GM03348 (cell line): ENCODE measurements around the gene KLLN.
"Not testable (repeated sequence)": the region's sequence is repeated elsewhere in the genome, so short reads cannot be mapped to it uniquely, and the experiment has no call there.

Source experiments
- DNase-seq: peaks from one replicate; pipeline ENCODE4 v3.0.0; 2012; ENCODE audit warnings: low spot score

The KLLN gene

DNA sequence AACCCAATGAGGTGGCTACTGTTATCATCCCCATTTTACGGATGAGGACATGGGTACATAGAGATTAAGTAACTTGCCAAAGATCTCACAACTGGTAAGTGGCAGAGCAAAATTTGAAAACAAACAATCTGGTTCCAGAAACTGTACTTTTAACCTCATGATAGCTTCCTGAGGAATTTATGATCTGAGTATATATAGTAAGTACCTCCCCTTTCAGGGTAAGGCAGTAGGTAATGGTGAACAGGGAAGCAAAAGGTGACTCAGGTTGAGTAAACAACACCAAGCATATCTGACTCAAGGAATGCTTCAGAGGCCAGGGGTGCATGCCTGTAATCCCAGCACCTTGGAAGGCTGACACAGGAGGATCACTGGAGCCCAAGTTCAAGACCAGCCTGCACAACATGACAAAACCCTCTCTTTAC lies 21.1 kb downstream of the KLLN start:
- DNase-seq: no peak

DNA sequence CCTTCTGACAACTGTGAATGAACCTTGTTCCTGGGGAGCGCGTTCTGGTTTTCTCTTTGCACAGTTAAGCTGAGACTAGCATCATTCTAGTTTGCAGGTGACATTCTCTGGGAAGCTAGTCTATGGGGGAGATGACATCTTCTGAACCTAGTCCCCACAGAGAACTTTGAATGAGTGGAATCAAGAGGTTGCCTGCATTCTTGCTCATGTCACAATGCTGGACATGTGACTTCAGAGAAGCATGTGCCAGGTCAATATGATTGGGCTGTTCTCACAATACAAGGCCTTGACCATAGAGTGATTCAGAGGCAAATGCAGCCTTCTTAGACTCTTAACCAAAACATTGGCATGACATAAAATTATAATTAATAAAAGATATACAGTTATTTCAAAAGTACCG lies 22.1 kb downstream of the KLLN start:
- DNase-seq: no peak

DNA sequence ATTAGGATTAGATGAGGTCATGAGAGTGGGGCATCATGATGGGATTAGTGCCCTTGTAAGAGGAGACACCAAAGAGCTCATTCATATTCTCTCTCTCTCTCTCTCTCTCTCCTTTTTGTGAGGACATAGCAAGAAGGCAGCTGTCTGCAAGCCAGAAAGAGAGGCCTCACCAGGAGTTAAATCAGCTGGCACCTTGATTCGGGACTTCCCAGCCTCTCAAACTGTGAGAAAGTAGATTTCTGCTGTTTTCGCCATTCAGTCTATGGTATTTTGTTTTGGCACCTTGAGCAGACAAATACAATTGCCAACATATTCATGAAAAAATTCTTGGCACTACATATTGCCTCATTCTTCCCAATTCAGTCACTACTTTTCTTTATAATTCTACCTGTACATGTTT lies 24.7 kb downstream of the KLLN start:
- DNase-seq: no peak

DNA sequence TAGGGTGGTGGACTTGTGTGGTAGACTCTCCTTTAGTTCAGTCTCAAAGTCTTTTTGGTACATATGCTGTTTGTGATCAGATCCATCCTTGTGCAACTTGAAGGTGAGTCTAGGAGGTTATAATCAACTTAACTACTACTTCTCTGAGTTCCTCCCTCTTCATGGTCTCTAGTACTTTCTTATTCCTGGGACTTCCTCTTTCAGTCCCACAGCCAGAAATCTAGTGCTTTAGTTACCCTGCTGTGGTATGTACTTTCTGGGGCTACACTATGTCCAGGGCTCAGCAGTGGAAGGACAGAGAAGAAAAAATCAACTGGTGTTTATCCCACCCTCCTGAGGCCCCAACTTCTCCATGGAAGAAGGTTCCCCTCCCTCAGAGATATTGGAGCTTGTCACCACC lies 25.9 kb downstream of the KLLN start:
- DNase-seq: no peak

DNA sequence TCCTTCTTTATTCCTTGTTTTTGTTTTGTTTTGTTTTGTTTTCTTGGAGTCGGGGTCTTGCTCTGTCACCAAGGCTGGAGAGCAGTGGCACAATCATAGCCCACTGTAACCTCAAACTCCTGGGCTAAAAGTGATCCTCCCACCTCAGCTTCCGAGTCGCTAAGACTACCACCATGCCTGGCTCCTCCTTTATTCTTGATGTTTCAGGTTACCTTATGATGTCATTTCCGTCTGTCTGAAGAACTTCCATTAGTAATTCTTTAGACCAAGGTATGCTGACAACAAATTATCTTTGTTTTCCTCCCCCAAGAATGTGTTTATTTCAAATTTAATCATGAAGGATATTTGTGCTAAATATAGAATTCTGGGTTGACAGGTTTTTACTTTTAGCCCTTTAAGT lies 27.2 kb downstream of the KLLN start:
- DNase-seq: no peak

DNA sequence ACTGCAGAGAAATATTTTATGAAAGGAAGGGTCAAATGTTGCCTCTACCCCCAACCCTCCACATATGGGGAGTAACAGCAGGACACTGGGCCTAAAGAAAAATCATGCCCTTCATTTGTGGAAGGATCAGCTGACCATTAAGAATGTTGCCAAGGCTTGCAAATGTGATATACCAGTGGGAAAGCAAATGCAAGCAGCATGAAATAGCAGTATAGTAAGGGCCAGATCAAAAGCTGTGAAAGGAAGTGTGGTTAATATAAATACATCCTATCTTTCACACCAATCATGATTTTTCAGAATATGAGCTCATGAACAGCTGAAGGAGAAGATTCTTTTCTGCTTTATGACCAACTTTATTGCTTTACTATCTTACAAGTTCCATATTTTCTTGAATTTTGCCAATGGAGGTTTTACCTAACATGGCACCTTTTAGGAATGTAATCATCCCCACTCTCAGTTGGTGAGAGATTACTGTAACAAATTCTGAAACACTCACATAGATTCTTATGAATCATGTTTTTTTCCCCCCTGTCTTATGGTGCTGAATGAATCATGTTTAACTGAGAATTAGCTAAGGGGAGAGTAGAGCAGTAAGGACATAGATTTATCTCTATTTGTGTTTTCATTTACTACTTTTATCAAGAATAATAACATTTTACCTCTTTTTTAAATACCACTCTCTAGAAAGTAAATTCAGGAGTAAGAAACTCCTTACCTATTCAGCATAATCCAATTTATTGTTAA lies 33.2 kb downstream of the KLLN start:
- DNase-seq: no peak

DNA sequence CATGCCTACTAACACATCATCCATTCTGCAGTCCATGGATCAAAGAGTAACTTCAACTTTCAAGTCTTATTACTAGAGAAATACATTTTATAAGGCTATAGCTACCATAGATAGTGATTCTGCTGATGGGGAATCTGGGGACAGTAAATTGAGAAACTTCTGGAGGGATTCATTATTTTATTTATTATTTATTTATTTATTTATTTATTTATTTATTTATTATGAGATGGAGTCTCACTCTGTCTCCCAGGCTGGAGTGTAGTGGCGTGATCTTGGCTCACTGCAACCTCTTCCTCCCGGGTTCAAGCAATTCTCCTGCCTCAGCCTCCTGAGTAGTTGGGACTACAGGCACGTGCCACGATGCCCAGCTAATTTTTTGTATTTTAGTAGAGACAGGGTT lies 34.3 kb downstream of the KLLN start:
- not testable (repeated sequence) for DNase-seq

DNA sequence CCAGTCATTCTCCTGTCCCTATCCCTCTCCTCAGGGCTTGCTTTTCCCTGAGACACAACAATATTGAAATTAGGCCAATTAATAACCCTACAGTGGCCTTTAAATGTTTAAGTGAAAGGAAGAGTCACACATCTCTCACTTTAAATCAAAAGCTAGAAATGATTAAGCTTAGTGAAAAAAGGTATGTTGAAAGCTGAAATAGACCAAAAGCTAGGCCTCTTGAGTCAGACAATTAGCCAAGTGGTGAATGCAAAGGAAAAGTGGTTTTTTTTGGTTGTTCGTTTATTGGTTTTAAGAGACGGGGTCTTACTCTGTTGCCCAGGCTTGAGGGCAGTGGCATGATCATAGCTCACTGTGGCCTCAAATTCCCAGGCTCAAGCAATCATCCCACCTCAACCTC lies 35.7 kb downstream of the KLLN start:
- DNase-seq: no peak

DNA sequence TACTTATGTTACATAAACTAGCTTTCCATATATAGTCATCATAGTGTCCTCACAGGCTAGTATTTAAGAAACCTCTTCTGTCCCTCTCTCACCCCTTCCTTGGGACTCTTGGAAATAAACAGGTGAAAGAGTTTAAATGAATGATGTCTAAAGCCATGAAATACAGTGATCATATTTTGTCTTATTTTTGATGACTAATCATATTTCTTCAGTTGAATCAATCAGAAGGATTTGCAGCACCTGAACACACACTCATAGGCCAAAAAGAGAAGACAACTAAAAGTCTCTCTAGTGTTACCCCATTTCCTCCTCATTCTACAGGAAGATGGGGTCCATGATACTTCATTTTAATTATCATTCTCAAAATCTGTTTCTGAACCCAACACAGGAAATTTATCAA lies 36.7 kb downstream of the KLLN start:
- DNase-seq: no peak

DNA sequence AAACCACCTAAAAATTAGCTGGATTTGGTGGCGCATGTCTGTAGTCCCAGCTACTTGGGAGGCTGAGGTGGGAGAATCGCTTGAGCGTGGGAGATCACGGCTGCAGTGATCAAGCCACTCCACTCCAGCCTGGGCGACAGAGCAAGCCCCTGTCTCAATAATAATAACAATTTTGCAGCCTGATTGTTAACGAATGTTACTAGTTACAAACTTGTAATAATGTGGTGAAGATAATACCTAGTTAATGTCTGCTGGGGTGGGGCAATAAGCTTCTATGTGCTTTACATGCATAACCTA lies 44.1 kb downstream of the KLLN start:
- no peak for DNase-seq

DNA sequence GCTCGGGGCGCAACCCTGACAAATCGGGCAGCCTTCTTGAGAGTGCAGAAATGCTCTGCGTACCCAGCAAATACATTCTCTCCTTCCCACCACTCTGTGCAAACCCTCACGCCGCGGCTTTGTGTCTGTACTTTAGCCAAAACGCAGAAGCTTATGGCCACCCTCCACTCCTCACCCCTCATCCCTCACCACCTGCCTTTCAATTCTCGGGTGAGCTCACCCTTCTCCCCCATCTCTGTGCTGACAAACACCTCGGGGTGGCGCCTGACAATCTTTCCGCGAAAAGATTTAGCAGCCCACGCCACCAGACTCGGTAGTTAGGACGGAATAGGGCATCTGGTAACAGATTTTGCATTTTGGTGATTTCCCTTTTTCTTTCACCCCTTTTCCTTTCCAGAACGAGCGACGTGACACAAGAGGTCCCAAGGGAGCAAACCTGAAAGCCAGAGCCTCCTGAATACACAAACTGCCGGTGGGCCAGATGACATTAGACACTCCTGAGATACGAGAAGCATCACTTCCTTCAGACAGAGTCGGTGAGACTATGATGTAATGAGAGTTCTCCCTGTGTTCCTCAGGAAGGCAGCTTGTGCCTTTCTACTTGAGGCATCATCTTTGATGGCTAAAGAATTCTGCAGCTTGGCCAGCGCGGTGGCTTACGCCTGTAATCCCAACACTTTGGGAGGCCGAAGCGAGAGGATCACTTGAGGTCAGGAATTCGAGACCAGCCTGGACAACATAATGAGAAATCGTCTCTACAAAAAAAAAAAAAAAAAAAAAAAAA lies 44.6 kb downstream of the KLLN start:
- peak; percentile 54 for DNase-seq

DNA sequence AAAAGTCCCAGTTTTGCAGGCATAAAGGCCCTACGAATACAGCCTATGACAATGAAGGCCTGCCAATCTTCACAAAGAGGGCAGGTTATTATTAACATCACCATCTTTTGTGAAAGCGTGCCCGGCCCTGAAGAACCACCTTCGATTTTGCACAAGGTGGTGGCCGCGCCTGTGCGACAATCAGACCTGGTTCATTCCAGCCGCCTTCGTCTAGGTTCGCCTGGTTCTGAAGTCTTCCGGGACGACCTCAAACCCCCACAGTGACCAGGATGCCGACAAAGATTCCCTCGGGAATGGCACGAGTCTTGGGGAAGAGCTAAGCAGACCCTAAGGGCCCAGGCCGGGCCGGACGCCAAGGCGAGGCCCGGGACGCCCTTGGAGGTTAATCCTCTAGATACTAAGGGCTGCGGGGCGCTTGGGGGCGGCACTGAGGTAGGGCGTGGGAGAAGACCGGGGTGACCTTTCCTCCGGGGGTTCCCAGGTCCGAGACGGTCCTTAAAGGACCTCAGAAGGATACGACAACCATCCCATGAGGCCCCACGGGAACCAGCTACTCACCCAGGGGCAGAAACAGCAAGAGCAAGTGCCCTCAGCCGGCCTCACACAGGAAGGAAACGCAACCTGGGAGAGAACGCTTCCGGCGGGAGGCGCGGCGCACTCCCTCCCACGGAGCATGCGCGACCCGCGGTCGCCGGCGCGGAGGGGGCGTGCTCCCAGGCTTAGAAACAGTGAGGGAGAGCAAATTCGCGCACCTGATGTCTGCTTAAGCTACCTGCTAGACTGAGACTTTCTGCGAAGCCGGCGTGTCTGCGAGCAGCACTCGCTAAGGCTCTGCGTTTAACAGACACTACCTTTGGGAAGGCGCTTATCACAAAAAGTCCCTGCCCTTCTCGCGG lies 45.5 kb downstream of the KLLN start, which contains the start of gene ATAD1:
Gene ATAD1 (minus strand): TSS at position 618 of the 896 bp plus-strand sequence. CDS start 3,627 bp downstream, outside the sequence.
- DNase-seq: peak; percentile 97

DNA sequence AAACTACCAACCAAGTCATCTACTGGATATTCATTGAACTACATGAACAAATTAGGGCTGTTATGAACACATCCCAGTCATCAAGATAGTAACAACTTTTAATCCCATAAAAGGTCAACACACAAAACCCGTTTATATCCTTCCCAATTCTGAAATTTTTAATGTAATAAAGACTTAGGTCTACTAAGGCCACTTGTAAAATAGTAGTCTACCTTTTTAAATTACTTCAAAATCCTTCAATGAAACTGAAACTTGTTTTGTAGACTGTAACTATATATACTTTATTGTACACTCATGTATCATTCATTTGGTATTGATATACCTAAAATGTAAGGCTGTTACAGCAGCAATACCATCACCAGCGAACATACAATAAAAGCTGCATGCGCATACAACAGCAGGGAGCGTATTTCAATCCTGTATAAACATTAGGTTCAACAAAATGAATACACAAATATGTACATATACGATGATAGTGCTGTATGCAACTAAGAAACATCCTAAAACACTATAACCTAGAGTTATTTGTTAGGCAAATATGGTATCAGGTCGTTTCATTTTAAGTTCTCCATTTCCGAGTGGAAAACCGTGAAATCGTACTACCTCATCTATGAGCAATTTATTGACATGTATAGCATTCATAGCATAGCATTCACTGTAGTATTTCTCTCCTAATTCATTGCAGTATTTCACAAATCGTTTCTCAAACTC lies 46.3 kb downstream of the KLLN start:
- no peak for DNase-seq

DNA sequence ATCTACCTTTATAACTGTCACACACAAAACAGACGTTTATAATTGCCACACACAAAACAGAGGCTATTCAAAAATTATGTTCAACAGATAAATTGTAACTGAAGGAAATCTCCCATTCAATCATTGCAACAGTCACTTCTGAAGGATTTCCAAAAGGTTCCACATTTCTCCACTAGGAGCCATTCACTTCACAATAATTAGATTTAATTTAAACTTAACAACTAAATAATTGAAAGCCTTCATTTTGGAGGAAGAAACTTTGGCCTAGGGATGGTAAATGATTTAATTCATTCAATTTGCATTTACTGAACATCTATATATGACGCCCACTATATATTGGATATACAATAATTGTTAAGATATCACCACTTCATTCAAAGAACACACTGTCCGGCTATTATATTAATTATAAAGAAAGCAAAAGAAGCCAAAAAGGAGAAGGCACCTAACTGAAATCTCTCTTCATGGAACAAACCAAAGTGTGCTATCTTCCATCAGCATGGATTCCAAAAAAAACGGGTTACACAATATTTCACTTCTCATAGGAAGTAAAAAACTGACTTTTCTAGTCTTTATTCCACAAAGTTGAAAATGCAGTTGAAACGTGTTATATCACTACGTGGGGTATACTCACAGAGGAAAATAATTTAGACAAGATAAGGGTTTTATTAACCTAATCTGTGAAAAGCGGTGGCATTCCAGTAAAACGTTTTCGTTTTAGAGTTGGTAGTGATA lies 47.0 kb downstream of the KLLN start:
- no peak for DNase-seq
